Activated naive CD4-positive, alpha-beta T cell (primary cell): ENCODE data around the gene KIFAP3.

Source experiments
- DNase-seq, 4 experiments: peaks; one replicate each; lab custom pipeline; 2025; lab: John Stamatoyannopoulos, UW

KIFAP3 gene

GRCh38 chr1:169985757-169986156 is 88.7 kb downstream of the KIFAP3 start:
- DNase-seq = no peak

- no peak for DNase-seq
These were observed 100.4 kb downstream of the KIFAP3 start for GRCh38 chr1:169974067-169974466.

- no peak for DNase-seq
These were observed 104.4 kb downstream of the KIFAP3 start for GRCh38 chr1:169970114-169970513.

GRCh38 chr1:169968174-169968573 is 106.3 kb downstream of the KIFAP3 start:
- DNase-seq = no peak

GRCh38 chr1:169964206-169964605 is 110.3 kb downstream of the KIFAP3 start:
- no peak for DNase-seq

- DNase-seq = no peak
These were observed 114.8 kb downstream of the KIFAP3 start for GRCh38 chr1:169959686-169960085.

GRCh38 chr1:169958987-169959386 is 115.5 kb downstream of the KIFAP3 start:
- DNase-seq = no peak

GRCh38 chr1:169957884-169958283 is 116.6 kb downstream of the KIFAP3 start:
- no peak for DNase-seq

- no peak for DNase-seq
These were observed 123.4 kb downstream of the KIFAP3 start for GRCh38 chr1:169951108-169951507.

GRCh38 chr1:169949139-169949538 is 125.4 kb downstream of the KIFAP3 start:
- DNase-seq = no peak

- DNase-seq = no peak
These were observed 128.3 kb downstream of the KIFAP3 start for GRCh38 chr1:169946206-169946605.

- DNase-seq = no peak
These were observed 129.3 kb downstream of the KIFAP3 start for GRCh38 chr1:169945181-169945580.

GRCh38 chr1:169944621-169945020 is 129.9 kb downstream of the KIFAP3 start:
- DNase-seq = no peak

- no peak for DNase-seq
These were observed 130.4 kb downstream of the KIFAP3 start for GRCh38 chr1:169943963-169944526.

- no peak for DNase-seq
These were observed 132.3 kb downstream of the KIFAP3 start for GRCh38 chr1:169941982-169942830.

- DNase-seq = no peak
These were observed 140.3 kb downstream of the KIFAP3 start for GRCh38 chr1:169933984-169934725.

- no peak for DNase-seq
These were observed 142.7 kb downstream of the KIFAP3 start for GRCh38 chr1:169931795-169932231.

GRCh38 chr1:169929210-169929526 is 145.3 kb downstream of the KIFAP3 start:
- DNase-seq = no peak

- no peak for DNase-seq
These were observed 145.9 kb downstream of the KIFAP3 start for GRCh38 chr1:169928438-169929209.

GRCh38 chr1:169925505-169926482 is 148.7 kb downstream of the KIFAP3 start:
- no peak for DNase-seq

- DNase-seq = no peak
These were observed 149.7 kb downstream of the KIFAP3 start for GRCh38 chr1:169924829-169925228.
